GM12878 (cell line): Measurements from ENCODE around the gene EFTUD2. TPM values are rescaled to one million over a fixed set of nuclear protein-coding genes. Genes with fewer than 3 reads are reported as not detected.

Experiments
- ATAC-seq: fragments of 200-7000 bp; cut with Tn5 transposase; 3 replicates; pipeline ENCODE4 v1.9.1; 2020; ENCODE audit warnings: mild to moderate bottlenecking, moderate library complexity
- BruUV-seq: library from RNA; stranded (reverse); fragments of 400-500 nt; replicated peaks from 2 replicates; lab custom pipeline; 2021; lab: Mats Ljungman, UMichigan
- CTCF ChIA-PET: fragments of 300-600 bp; sonication (Branson Sonifier 250); formaldehyde crosslinking; extraction: SDS; loops from one replicate; lab custom pipeline; 2021; ENCODE audit warnings: inconsistent platforms; lab: Yijun Ruan, JAX
- POLR2A ChIA-PET: fragments of 350-600 bp; formaldehyde crosslinking; extraction: SDS; loops from one replicate; lab custom pipeline; 2021; ENCODE audit warnings: inconsistent platforms; lab: Charles Lee
- RAD21 ChIA-PET: fragments of 300-600 bp; sonication (Branson Sonifier 250); formaldehyde crosslinking; loops from one replicate; lab custom pipeline; 2023; ENCODE audit warnings: antibody characterized with exemption; ENCODE audit not compliant: unreplicated experiment; lab: Charles Lee
- SMC1A ChIA-PET: fragments of 300-600 bp; sonication (Branson Sonifier 250); formaldehyde crosslinking; loops from one replicate; lab custom pipeline; 2023; ENCODE audit not compliant: unreplicated experiment, uncharacterized antibody; lab: Charles Lee
- DNase-seq: peaks from one replicate; pipeline ENCODE4 v3.0.0-alpha.2; 2011; ENCODE audit warnings: low read depth, low spot score
- FAIRE-seq: peaks from 3 replicates; lab custom pipeline; 2011; peaks lifted over from hg19 to GRCh38; lab: Jason Lieb, UNC
- H2AFZ ChIP-seq: 2 replicates; pipeline ENCODE4 v1.6.0; 2011; ENCODE audit warnings: low read depth, low read length, control low read depth; ENCODE audit not compliant: control insufficient read depth
- H3K27ac ChIP-seq: 2 replicates; pipeline ENCODE4 v1.5.1; 2011; ENCODE audit warnings: control low read depth; ENCODE audit not compliant: control insufficient read depth, insufficient read depth
- H3K27me3 ChIP-seq, 2 experiments: replicated peaks in 1 of 2; 2 replicates each; pipeline versions ENCODE4 v1.6.0 to v1.6.1; 2011; ENCODE audit warnings: low read length in 1 of 2; ENCODE audit not compliant: control insufficient read depth in 2 of 2, insufficient read depth in 2 of 2
- H3K36me3 ChIP-seq, 2 experiments: 2 replicates each; pipeline ENCODE4 v1.5.1; 2011; ENCODE audit warnings: low read length in 1 of 2; ENCODE audit not compliant: control insufficient read depth in 2 of 2, insufficient read depth in 2 of 2
- H3K4me1 ChIP-seq: 2 replicates; pipeline ENCODE4 v1.6.1; 2011; ENCODE audit warnings: mild to moderate bottlenecking, low read length, moderate library complexity, mixed read lengths; ENCODE audit not compliant: control insufficient read depth, insufficient read depth
- H3K4me2 ChIP-seq: 2 replicates; pipeline ENCODE4 v1.6.0; 2011; ENCODE audit warnings: control low read depth; ENCODE audit not compliant: control insufficient read depth, insufficient read depth
- H3K4me3 ChIP-seq: fragments of 200-600 bp; sonication (generic); 2 replicates; pipeline ENCODE4 v1.5.1; 2016
- H3K79me2 ChIP-seq: 2 replicates; pipeline ENCODE4 v1.6.0; 2011; ENCODE audit warnings: low read length; ENCODE audit not compliant: control insufficient read depth, insufficient read depth
- H3K9ac ChIP-seq: 2 replicates; pipeline ENCODE4 v1.8.0; 2011; ENCODE audit warnings: low read length, control low read depth, mixed read lengths; ENCODE audit not compliant: control insufficient read depth, insufficient read depth
- H3K9me3 ChIP-seq: replicated peaks from 3 replicates; pipeline ENCODE4 v1.5.1; 2011; ENCODE audit warnings: mild to moderate bottlenecking, low read length; ENCODE audit not compliant: control insufficient read depth, insufficient read depth
- H4K20me1 ChIP-seq: 2 replicates; pipeline ENCODE4 v1.6.0; 2011; ENCODE audit not compliant: control insufficient read depth, insufficient read depth
- ATF2 ChIP-seq: IDR thresholded peaks from 2 replicates; pipeline ENCODE4 v1.6.1; 2012; ENCODE audit warnings: low read length, inconsistent platforms
- CTCF ChIP-seq, 3 experiments: IDR thresholded peaks in 2 of 3; conservative IDR thresholded peaks in 1 of 3; 2 replicates each; pipeline ENCODE4 v1.5.1; 2011; ENCODE audit warnings: low read depth in 3 of 3, low read length in 3 of 3, mild to moderate bottlenecking in 3 of 3, control low read depth in 2 of 3, moderate library complexity in 2 of 3, inconsistent platforms in 1 of 3, mixed read lengths in 1 of 3; ENCODE audit not compliant: control insufficient read depth in 2 of 3, insufficient read depth in 1 of 3; ENCODE audit errors: extremely low read depth in 1 of 3
- EGR1 ChIP-seq, 2 experiments: IDR thresholded peaks; 1 replicate in 1 of 2; 2 replicates in 1 of 2; pipeline ENCODE4 v1.6.1; 2011 to 2012; ENCODE audit warnings: low read depth in 2 of 2, low read length in 2 of 2, borderline replicate concordance in 1 of 2, mild to moderate bottlenecking in 1 of 2, moderate library complexity in 1 of 2
- ETV6 ChIP-seq, 2 experiments: fragments of 450-650 bp in 1 of 2; IDR thresholded peaks in 1 of 2; conservative IDR thresholded peaks in 1 of 2; 2 replicates each; pipeline ENCODE4 v1.6.1; 2014; ENCODE audit warnings: antibody characterized with exemption in 1 of 2, borderline replicate concordance in 1 of 2, low read depth in 1 of 2, mild to moderate bottlenecking in 1 of 2, moderate library complexity in 1 of 2
- FOXM1 ChIP-seq: IDR thresholded peaks from 2 replicates; pipeline ENCODE4 v1.6.1; 2012; ENCODE audit warnings: low read depth, mild to moderate bottlenecking, inconsistent platforms, low read length, moderate library complexity
- HDAC6 ChIP-seq: fragments of 200-600 bp; sonication (generic); IDR thresholded peaks from one replicate; pipeline ENCODE4 v1.8.0; 2017; ENCODE audit warnings: antibody characterized with exemption; ENCODE audit not compliant: unreplicated experiment
- POLR2A ChIP-seq: IDR thresholded peaks from 2 replicates; pipeline ENCODE4 v1.6.1; 2011; ENCODE audit warnings: low read depth, mild to moderate bottlenecking, low read length
- SREBF2 ChIP-seq: IDR thresholded peaks from 2 replicates; pipeline ENCODE4 v1.6.1; 2012; ENCODE audit warnings: mild to moderate bottlenecking, low read length
- ZBTB33 ChIP-seq: fragments of 450-650 bp; IDR thresholded peaks from 2 replicates; pipeline ENCODE4 v1.6.1; 2017; ENCODE audit warnings: mild to moderate bottlenecking
- ZBTB40 ChIP-seq: fragments of 450-650 bp; IDR thresholded peaks from 2 replicates; pipeline ENCODE4 v1.6.1; 2016; ENCODE audit warnings: mild to moderate bottlenecking, moderate library complexity, borderline replicate concordance
- ZNF217 ChIP-seq: fragments of 450-650 bp; IDR thresholded peaks from 2 replicates; pipeline ENCODE4 v1.6.1; 2017; ENCODE audit warnings: antibody characterized with exemption, mild to moderate bottlenecking
- WGBS: methylation state at CpG from one replicate; pipeline ENCODE4 v1.1.6; 2016; ENCODE audit warnings: low lambda C conversion rate; ENCODE audit not compliant: insufficient replicate concordance, insufficient coverage; ENCODE audit errors: missing lambda C conversion rate; 5-methylcytosine and 5-hydroxymethylcytosine counted together
- in situ Hi-C: fragments of 300-500 bp; cut with MboI; formaldehyde crosslinking; loops from 9 replicates; pipeline ENCODE4 v1.14.3; 2018; ENCODE audit warnings: mixed read lengths
- intact Hi-C: fragments of 100-400 bp; cut with micrococcal nuclease; formaldehyde crosslinking; loops from one replicate; pipeline ENCODE4 v1.14.2; 2022; ENCODE audit not compliant: unreplicated experiment
- polyA plus RNA-seq, 11 experiments: library from polyadenylated mRNA; depleted of rRNA in 4 of 11; unstranded in 6 of 11; stranded (reverse) in 5 of 11; fragments of >200 nt; fragmentation: Nextera tagmentation in 4 of 11; fragmentation: Illumina TruSeq in 1 of 11; extraction: Ambion mirVana in 4 of 11; extraction: Trizol in 1 of 11; gene quantifications; 1 replicate in 1 of 11; 2 replicates in 10 of 11; pipeline versions ENCODE4 v1.2.1 to v1.2.3, GENCODE V29; 2011 to 2016; ENCODE audit warnings: inconsistent platforms in 2 of 11, missing spikeins in 2 of 11, low read depth in 1 of 11
- total RNA-seq, 4 experiments: library from RNA; depleted of rRNA in 3 of 4; stranded (reverse); fragments of >200 nt in 3 of 4; fragmentation: Illumina TruSeq in 1 of 4; extraction: Trizol in 1 of 4; gene quantifications; 2 replicates each; pipeline versions ENCODE4 v1.2.1 to v1.2.3, GENCODE V29; 2013 to 2021

The EFTUD2 gene
- total and polyA plus RNA-seq, 10 of the 15 experiments (the other 5 are each of a cell fraction or from before 2014, with no cell fraction given), result 33.0 to 198 (median 126) TPM

GRCh38 chr17:44932096-44932786 lies 33.0 kb upstream of the EFTUD2 start:
- Histone ChIP-seq H2AFZ (no peak overlapping the region), H3K79me2 (no peaks in the 10 kb centered on the region), H3K4me2 (no peak overlapping the region), H3K4me3 (no peak overlapping the region), H4K20me1 (no peaks in the 10 kb centered on the region), H3K9me3 (no peaks in the 10 kb centered on the region), H3K36me3 (peaks cover 42 to 64% of the 10 kb centered on the region in 2 experiments), H3K4me1 (no peaks in the 10 kb centered on the region), H3K9ac (no peak overlapping the region), H3K27me3 (no peaks in the 10 kb centered on the region), H3K27ac (no peak overlapping the region)
- ChIA-PET POLR2A (interaction anchor here (0.5 to 0.6 kb wide), 2 partner anchors 151 to 641 kb away, joined by 3 to 7 read pairs; no protein-coding TSS in a partner anchor), CTCF (interaction anchor here (1.1 kb wide), 1 partner anchor 14 kb away, joined by 3 read pairs; no protein-coding TSS in a partner anchor), SMC1A (interaction anchor here (2.5 kb wide), 1 partner anchor 12 kb away, joined by 7 read pairs; no protein-coding TSS in a partner anchor), RAD21 (no interaction called here)
- in situ Hi-C loops (no loop called here), intact Hi-C loops (no loop called here)
- 78% methylated on average over 6 of the region's 8 CpGs for WGBS
- DNase-seq (no peak), FAIRE-seq (no peak), ATAC-seq (no peak)
- BruUV-seq, result no TSS peak
- TF ChIP-seq ETV6 (conservative IDR thresholded peaks at IDR 0.05 in 1 of 2, IDR thresholded peaks at IDR 0.05 in 1 of 2; ENCODE audit: borderline replicate concordance in 1 of 2, low read depth in 1 of 2), result no peak
- no peak for TF ChIP-seq ZBTB40
- TF ChIP-seq HDAC6, result no peak
- TF ChIP-seq POLR2A, result no peak
- no peak for TF ChIP-seq CTCF (IDR thresholded peaks at IDR 0.05 in 2 of 3, conservative IDR thresholded peaks at IDR 0.05 in 1 of 3; ENCODE audit: control insufficient read depth in 2 of 3, extremely low read depth in 1 of 3, insufficient read depth in 1 of 3, low read depth in 3 of 3, low read length in 3 of 3)
- TF ChIP-seq ZNF217, result no peak
- no peak for TF ChIP-seq ZBTB33
- TF ChIP-seq SREBF2, result no peak
- TF ChIP-seq ATF2, result no peak
- no peak for TF ChIP-seq EGR1 (IDR thresholded peaks at IDR 0.05; ENCODE audit: borderline replicate concordance in 1 of 2, low read depth in 2 of 2, low read length in 2 of 2)
- TF ChIP-seq FOXM1, result no peak
